Activated T-cell treated with anti-CD3 and anti-CD28 coated beads for 48 hours (primary cell): ENCODE results near the gene MTUS2.

Experiments used
- DNase-seq: peaks from one replicate; pipeline ENCODE4 v3.0.0-alpha.2; 2020; ENCODE audit warnings: low read depth

Gene MTUS2

DNA sequence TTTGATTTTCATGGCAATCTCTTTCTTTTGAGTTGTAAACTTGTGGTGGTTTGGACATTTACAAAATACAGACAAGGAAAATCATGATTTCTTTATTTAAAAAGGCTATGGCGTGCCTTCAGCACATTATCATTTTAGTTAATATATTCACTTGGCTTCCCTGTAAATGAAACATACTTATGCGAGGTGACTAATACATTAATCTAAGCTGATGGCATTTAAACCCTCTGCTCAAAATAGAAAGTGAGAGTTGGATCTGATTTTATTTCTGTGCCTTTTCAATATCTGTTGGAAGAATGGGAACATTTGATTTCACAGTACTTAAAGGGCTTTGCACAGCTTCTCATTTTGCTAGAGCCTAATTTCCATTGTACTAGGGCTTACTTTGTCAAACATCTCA, 289.8 kb downstream of the MTUS2 start:
- no peak for DNase-seq

DNA sequence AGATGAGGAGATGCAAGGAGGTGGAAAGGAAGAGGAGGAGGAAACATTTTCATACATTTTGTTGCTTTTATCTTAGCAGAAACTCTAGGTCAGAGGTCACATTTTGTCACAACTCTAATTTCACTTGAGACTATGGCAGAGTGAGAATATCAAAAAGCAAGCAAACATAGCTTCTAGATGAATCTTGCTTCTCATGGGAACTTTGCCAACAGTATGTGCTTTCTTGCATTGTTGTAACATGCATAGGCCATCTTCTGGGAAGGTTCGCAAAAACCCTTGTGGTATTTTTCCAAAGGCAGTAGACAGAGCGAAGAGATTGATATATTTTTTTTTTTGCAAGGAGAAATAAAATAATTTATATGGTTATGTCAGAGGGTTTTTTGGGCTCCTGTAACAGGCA, 291.3 kb downstream of the MTUS2 start:
- DNase-seq, result no peak

DNA sequence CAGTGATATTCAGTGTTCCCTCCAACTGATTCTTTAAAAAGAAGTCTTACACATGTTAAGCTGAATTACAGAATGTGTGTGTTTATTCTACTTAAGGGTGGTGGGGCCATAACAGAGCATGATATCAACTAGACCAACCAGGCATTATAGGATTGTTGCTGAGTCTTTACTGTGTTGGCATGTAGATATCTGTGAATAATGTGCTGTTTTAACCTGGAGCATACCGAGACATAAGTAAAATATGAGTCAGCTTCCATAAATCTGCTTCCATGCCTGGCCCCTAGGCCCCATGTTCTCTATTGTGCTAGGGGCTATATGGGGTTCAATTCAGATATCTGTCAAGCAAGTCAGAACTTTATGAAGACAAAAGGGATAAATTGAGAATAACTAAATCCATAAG, 295.7 kb downstream of the MTUS2 start:
- no peak for DNase-seq

- DNase-seq, result no peak
Observed at GRCh38 chr13:29117663-29118062, 297.5 kb downstream of the MTUS2 start.

GRCh38 chr13:29118471-29118870, 298.3 kb downstream of the MTUS2 start:
- DNase-seq, result no peak

DNA sequence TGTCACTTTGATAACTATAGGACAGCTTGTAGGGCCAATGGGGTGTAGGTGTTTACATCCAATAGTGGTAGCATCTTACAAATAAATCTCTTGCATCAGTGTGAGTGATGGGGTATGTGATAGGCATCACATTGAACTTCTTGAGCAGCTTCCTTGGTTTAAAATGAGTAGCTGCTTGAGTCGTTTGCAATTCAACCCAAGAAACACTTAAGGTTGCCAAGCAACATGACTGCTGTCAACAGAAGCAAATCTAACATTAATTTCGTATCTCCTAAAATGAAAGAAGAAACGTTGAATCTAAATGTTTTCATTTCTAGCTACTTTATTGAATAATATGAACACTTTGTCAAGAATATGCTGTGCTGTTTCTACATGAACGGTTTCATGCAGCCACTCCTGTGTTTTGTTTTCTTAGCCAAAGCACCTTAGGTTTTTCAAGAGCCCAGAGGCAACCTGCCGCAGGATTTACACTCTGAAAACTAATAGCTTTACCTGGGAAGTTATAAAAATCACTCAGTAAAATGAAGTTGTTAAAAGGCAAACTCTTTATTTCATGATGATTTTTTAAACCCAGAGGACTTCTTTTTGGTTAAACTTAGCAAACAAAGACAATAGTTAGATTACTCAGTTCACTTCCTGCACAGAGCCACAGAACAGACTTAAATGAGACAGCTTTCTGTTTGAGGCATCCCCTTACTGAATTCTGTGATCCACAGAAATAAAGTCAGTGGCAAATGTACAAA, 305.2 kb downstream of the MTUS2 start:
- no peak for DNase-seq

GRCh38 chr13:29125934-29126424, 305.8 kb downstream of the MTUS2 start:
- no peak for DNase-seq

GRCh38 chr13:29129616-29130015, 309.5 kb downstream of the MTUS2 start:
- no peak for DNase-seq

- no peak for DNase-seq
Observed at GRCh38 chr13:29131159-29131558, 311.0 kb downstream of the MTUS2 start.

- DNase-seq, result no peak
Observed at GRCh38 chr13:29131881-29132668, 311.9 kb downstream of the MTUS2 start.

DNA sequence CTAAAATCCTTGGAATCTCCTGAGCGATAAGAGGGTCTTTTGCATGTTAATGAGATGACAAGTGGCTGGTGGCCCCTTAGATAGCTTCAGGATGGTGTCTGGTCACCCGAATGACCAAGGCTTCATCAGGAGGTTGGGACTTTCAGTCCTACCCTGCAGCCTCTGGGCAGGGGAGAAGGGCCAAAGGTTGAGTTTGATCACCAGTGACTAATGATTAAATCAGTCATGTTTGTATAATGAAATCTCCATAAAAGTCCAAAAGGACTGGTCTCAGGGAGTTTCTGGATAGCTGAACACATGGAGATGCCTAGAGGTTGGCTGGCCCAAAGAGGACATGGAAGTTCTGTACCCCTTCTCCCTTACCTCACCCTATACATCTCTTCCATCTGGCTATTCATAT, 316.2 kb downstream of the MTUS2 start:
- DNase-seq, result no peak

DNA sequence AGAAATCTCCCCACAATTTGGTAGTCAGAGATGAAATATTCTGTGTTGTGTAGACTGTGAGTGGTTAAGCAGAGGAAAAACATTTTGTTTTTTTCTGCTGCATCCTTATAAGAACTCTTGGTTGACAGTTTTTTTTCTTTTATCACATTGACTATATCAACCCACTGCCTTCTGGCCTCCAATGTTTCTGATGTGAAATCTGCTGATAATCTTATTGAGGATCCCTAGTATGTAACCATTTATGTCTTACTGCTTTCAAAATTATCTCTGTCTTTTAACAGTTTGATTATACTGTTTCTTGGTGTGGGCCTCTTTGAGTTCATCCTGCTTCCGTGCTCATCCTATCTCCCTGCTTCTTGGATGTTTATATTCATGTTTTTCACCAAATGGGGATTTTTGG, 316.9 kb downstream of the MTUS2 start:
- DNase-seq, result no peak

DNA sequence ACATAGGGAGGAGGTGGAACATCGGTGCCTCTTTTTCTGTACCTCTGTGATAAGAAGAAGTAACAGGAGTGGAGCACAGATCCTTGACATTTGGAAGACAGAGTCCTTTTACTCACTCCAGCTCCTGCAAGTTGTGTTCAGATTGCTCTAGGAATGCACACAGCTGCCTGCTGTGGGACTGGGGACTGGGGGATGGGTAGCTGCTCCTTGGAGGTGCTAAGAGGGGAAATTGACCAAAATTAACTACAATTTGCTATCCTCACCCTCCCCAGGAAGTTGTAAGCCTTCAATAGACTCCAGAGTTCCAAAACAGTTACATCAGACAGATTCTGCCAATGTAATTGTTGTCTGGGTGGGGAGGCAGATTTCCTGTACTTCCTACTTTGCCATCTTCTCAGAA, 317.9 kb downstream of the MTUS2 start:
- DNase-seq, result no peak

- no peak for DNase-seq
Observed at GRCh38 chr13:29140277-29140676, 320.1 kb downstream of the MTUS2 start.

- DNase-seq, result no peak
Observed at GRCh38 chr13:29143847-29144246, 323.7 kb downstream of the MTUS2 start.

GRCh38 chr13:29154390-29154789, 334.3 kb downstream of the MTUS2 start:
- DNase-seq, result no peak

- DNase-seq, result no peak
Observed at GRCh38 chr13:29156136-29156535, 336.0 kb downstream of the MTUS2 start.

DNA sequence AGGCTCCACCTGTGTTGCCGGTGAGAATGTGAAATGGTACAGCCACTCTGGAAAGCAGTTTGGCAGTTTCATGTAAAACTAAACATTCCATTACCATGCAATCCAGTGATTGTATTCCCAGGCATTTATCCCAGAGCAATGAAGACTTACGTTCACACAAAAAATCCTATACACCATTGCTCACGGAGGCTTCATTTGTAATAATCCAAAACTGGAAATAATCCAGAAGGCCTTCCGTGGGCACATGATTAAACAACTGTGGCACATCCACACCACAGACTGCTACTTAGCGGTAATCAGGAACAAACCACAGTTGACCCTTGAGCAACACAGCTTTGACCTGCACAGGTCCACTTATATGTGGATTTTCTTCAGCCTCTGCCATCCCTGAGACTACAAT, 339.7 kb downstream of the MTUS2 start:
- DNase-seq, result no peak

- no peak for DNase-seq
Observed at GRCh38 chr13:29160862-29161261, 340.7 kb downstream of the MTUS2 start.

DNA sequence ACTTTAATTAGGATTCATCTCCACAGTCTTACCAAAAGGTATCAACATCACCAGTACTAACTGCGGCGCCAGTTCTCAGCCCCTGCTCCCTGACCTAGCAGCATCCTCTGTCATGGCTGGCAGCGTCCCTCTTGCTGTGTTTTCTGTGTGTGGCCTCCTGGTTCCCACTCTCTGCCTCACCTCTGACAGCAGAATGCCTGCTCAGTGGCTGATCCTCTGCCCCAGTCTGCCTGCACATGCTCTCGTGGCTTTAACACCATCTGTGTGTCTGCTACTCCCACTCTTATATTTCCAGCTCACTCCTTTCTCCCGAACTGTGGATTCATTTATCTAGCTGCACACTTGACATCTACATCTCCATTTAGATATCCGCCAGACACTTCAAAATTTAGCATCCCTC, 341.5 kb downstream of the MTUS2 start:
- no peak for DNase-seq

- DNase-seq, result no peak
Observed at GRCh38 chr13:29162638-29163235, 342.6 kb downstream of the MTUS2 start.

DNA sequence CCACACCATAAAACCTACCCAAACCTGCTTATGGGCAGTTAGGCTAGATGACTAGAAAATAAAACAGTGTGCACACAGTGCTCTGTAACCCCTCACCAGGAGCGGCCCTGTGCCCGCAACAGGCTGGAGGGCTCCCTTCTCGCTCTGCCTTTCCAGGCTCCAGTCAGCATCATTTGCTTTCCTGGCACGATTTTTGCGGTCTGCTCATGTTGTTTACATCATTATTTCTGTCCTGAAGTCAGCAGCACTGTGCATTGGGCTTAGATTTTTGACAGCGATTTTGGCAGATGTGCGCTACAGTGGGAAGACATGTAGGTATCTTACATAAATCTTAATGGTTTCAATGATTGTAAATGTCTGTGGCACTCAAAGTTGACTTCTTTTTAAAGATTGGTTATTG, 344.0 kb downstream of the MTUS2 start:
- no peak for DNase-seq

DNA sequence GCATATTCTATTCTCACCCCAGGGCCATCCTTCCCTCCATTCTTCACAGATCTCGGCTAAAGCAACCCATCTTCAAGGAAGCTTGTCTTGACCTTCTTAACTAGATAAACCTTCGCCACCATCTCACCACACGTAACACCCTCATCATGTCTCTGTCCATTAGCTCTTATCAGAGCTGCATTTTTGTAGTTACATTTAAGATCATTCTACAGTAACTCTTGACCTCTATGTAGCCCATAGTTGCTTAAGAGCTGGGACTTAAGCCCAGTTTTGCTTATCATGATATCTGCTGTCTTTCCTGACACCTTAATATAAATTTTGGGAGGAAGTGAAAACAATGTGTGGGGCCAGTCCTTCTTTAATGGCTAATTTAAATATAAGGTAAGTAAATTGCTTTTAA, 345.1 kb downstream of the MTUS2 start:
- DNase-seq, result no peak
